Stimulated activated memory B cell treated with anti-CD40 and anti-IgM and Interleukin-4, amounts not matched to agents 10 μg/mL and 1 μg/mL and 100 μg/mL, for 72 hours (primary cell): Measurements from ENCODE around the gene C10orf105.

Source experiments
- ATAC-seq: fragments of 150-1000 bp; cut with Tn5 transposase; 2 replicates; pipeline ENCODE4 v1.10.0; 2021
- H3K27ac Mint-ChIP-seq: one replicate; pipeline ENCODE4 v1.8.0; 2022; ENCODE audit warnings: mild to moderate bottlenecking, mixed read lengths
- H3K27me3 Mint-ChIP-seq: one replicate; pipeline ENCODE4 v1.8.0; 2022; ENCODE audit warnings: mixed read lengths
- H3K36me3 Mint-ChIP-seq: one replicate; pipeline ENCODE4 v1.8.0; 2022; ENCODE audit warnings: mixed read lengths
- H3K4me1 Mint-ChIP-seq: one replicate; pipeline ENCODE4 v1.8.0; 2022; ENCODE audit warnings: mixed read lengths
- H3K4me3 Mint-ChIP-seq: one replicate; pipeline ENCODE4 v1.8.0; 2022; ENCODE audit warnings: mild to moderate bottlenecking, moderate library complexity, mixed read lengths
- H3K9me3 Mint-ChIP-seq: one replicate; pipeline ENCODE4 v1.8.0; 2022; ENCODE audit warnings: mixed read lengths

The C10orf105 gene, protein sequence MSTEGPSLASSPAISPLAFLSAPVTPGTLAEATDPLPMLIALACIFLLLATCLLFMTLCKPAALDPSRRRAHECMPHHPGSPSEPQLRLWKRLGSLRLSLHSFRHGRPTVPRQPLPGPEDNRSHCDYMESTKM

DNA sequence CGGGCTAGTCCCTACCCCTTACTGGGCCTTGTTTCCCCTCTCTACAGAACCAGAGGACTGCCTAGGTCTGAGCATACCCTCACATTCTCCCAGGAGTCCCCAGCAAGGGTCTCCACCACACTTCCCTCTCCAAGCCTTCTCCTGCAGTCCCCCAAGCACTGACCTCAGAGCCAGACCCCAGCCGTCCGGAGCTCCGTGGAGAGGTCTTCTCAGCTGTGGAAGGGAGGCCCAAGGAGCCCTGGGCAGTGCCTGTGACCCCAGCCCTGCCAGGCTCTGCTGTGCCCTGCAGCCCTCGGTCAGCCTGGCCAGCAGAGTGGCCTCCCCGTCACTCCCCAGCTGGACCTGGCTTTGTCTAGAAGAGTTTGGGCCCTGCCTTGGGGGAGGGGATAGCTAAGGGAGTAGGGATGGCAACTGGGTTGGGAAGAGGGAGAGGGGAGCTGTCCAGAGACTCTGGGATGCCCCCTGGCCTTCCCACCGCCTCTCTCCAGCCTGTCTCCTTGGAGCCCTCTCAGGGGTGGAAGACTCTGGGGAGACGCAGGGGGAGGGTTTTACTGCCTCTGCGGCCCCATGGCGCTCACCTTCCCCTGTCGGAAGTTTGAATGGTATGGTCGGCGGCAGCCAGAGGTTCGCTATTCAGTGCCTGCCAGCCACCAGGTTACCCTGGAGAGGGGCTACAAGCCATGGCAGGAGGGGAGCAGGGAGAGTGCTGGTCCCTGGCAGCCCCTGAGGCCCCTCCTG, at the start of gene C10orf105:
Gene C10orf105, minus strand, starts transcription at position 315 of the 738 bp plus-strand sequence. CDS start 3,441 bp downstream, outside the sequence.
- Mint-ChIP-seq H3K4me3 (no peak within 1 kb of the TSS), H3K9me3 (no peaks in the 10 kb centered on the region), H3K36me3 (no peaks in the 10 kb centered on the region), H3K27ac (peak within 1 kb of the TSS; percentile 22), H3K4me1 (peaks cover 35% of the 10 kb centered on the region), H3K27me3 (no peaks in the 10 kb centered on the region)
- ATAC-seq: no peak

DNA sequence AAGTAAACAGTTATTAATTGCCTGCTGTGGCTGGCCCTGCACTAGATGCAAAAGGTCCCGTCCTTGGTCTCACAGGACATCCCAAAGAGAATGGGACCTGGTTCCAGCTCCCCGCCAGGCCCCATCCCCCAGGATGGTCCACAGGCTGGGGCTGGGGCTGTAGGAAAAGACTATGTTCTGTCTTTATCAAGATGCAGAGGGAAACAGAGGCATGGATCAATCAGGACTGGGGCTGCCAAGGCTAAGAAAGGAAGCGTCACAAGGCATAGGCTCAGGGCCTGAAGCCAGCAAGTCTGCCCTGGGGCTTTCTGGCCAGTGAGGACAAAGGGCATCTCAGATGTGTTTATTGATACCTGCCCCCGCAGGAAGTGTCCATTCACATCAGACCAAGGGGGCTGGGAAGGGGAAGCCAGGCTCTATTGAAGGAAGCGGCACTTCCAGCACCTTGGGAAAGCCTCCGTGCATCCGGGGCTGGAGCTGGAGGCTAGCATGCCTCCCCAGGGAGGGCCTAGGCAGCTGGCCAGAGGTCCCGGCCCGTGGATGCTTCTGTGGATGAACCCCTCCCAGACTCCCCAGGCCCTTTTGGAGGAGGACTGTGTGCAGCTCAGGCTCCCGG, 48.0 kb upstream of the C10orf105 start:
- ATAC-seq: no peak
- Mint-ChIP-seq H3K27ac (peak overlapping the region; percentile 92), H3K36me3 (no peaks in the 10 kb centered on the region), H3K27me3 (no peaks in the 10 kb centered on the region), H3K9me3 (no peaks in the 10 kb centered on the region), H3K4me3 (peak overlapping the region; percentile 70), H3K4me1 (peaks cover 80% of the 10 kb centered on the region)

DNA sequence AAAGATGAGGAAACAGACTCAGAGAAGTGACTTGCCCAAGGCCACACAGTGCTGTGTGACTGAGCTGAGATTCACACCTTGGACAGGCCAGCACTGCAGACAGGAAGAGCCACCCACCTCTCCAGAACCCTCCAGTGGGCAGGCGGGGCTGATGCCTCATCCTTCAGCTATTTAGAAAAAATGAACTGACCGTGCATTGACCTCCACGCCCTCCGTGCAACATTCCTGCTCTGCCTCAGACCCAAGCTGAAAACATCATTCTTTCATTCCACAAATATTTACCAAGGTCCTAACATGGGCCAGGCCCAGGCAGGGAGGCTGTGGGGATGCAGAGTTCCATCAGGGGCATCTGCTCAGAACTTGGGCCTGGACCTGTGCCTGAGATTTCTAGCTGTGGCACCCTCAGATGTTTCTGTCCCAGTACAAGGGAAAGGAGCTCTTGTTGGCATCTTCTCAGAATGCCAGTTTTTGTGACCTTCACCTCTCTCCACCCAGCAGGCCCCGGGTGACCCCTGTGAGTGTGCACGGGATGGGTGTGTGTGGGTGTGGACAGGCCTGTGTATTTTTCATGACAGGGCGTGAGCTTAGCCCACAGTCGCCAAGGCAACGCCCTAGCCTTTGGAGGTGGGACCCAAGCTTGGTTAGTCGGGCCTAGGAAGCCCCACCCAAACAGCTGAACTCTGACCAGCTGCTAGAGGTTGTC, 47.3 kb upstream of the C10orf105 start:
- no peaks in the 10 kb centered on the region for H3K27me3 Mint-ChIP-seq
- H3K4me3 Mint-ChIP-seq: peak overlapping the region; percentile 70
- peak; percentile 65 for ATAC-seq
- H3K27ac Mint-ChIP-seq: peak overlapping the region; percentile 92
- H3K4me1 Mint-ChIP-seq: peaks cover 80% of the 10 kb centered on the region
- no peaks in the 10 kb centered on the region for H3K36me3 Mint-ChIP-seq
- no peaks in the 10 kb centered on the region for H3K9me3 Mint-ChIP-seq

DNA sequence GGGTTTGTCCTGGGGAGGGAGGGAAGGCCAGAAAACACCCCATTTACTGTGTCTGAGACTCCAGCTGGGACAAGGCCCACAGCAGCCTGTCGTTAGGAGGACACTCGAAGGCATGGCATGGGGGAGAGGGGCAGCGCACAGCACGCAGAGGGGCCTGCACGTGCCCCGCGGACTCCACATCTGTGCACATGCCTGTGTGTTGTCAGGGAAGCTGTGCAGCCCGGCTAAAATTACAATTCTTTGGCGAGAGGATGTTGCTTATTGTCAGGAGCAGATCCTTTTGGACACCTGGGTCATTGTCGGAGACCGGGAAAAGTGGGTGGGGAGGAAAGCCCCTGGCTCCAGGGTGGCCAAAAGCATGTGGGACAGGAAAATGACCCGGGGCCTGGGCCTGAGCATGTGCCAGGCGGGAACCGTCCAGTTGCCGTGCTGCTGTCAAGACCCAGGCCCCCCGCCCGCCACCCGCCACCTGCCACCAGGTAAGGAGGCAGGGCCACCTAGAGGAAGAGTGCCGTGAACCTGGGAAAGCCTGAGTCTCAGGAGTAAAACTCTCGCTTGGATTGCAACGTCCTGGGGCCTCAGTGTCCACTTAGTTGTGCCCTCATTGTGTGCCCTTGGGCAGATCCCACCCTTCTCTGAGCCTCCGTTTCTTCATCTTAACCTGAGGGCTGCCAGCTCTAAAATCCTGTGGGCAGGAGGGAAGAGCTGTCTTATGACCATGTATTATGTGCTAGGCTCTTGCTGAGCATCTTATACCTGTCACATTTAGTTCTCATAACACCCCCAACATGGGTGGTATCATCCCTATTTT, 46.5 kb upstream of the C10orf105 start:
- H3K27me3 Mint-ChIP-seq: no peaks in the 10 kb centered on the region
- peak overlapping the region; percentile 92 for H3K27ac Mint-ChIP-seq
- peaks cover 5% of the 10 kb centered on the region for H3K36me3 Mint-ChIP-seq
- no peak for ATAC-seq
- H3K4me3 Mint-ChIP-seq: no peak overlapping the region
- no peaks in the 10 kb centered on the region for H3K9me3 Mint-ChIP-seq
- peaks cover 79% of the 10 kb centered on the region for H3K4me1 Mint-ChIP-seq

DNA sequence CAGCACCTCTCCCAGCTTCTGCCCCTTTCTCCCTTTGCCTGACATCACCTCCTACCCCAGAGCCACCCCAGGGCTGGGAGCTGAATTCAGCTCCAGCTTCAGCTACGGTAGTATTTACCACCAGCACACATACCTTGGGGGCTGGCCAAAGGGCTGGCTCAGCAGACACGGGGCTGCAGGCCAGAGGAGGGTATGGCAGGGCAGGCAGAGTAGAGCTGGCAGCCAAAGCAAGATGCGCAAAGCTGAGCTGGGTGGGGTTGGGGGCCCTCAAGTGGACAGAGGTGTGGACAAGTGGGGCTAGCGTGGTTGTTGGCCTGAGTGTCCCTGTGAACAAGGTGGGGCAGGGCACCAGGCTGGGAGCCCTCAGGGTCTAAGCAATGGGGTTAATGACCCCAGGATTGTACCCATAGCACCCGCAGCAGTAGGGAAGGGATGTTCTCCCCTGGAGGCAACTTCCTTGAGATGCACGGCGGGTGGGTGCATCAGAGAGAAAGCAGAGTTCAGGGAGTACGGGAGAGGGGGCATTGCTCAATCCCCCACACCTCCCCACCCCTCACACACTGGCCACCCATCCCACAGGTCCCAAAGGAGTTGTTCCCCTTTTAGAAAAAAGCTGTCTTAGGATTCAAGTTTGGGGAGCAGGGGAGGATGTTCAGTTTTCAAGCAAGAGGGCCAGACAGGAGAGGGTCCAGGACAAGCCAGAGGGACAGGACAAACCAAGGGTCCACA, 45.8 kb upstream of the C10orf105 start:
- Mint-ChIP-seq H3K4me1 (peaks cover 78% of the 10 kb centered on the region), H3K4me3 (no peak overlapping the region), H3K27ac (peak overlapping the region; percentile 78), H3K27me3 (no peaks in the 10 kb centered on the region), H3K36me3 (peaks cover 12% of the 10 kb centered on the region), H3K9me3 (no peaks in the 10 kb centered on the region)
- ATAC-seq: no peak

DNA sequence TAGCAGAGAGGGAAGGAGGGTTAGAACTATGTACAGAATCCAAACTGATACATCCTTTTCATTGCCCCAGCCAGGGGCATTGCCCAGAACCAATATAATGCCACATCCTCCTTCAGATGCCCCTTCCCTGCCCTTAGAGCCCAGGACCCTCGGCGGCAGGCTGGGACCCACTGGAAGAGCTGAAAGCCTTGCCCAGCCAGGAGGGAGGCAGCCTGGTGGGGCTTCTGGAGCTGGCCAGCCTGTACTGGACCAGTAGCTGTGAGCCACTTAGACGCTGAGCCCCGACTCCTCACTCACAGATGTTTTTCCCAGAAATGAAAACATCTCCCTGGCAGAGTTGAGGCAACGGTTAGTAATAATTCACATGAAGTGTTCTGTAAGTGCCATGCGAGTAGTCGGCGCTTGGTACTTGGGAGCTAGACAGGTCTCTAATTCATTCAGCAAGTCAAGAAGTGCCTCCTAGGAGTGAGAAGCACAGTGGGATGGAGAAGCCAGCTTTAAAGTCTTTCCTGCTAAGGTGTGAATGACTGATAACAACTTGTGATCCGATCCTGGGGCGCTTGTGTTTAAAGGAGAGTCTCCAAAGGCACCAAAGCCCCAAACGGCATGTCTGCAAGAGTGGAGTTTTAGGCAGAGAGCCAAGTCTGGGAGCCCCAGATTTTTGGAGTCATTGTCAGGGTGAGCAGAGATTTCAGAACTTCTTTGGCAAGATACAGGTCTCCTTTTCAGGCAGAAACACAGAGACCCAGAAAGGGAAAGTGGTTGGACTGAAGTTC, 44.0 kb upstream of the C10orf105 start:
- H3K4me1 Mint-ChIP-seq: peaks cover 67% of the 10 kb centered on the region
- H3K36me3 Mint-ChIP-seq: peaks cover 14% of the 10 kb centered on the region
- no peak overlapping the region for H3K4me3 Mint-ChIP-seq

DNA sequence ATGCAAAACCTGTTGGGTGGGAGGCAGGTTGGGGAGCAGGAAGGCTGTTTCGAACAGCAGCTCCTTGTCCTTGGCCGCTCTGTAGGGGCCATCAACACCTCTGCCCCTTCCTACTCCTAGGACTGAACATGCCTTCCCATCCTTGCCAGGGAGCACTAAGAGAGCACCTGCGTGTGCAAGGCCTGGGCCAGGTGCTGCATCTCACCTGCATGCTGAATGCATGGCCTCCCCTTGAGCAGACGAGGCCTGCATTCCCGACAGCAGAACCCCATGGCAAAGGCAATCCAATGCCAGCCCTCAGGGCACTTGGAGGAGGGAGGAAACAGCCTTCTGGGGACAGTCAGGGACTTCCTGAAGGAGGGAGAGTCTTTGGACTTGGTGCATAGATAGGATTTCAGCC, 42.7 kb upstream of the C10orf105 start:
- H3K36me3 Mint-ChIP-seq: peaks cover 14% of the 10 kb centered on the region

More for the DNA sequence above, 44.0 kb upstream of the C10orf105 start:
- Mint-ChIP-seq H3K9me3 (no peaks in the 10 kb centered on the region), H3K27me3 (no peaks in the 10 kb centered on the region), H3K27ac (peak overlapping the region; percentile 63)
- no peak for ATAC-seq

DNA sequence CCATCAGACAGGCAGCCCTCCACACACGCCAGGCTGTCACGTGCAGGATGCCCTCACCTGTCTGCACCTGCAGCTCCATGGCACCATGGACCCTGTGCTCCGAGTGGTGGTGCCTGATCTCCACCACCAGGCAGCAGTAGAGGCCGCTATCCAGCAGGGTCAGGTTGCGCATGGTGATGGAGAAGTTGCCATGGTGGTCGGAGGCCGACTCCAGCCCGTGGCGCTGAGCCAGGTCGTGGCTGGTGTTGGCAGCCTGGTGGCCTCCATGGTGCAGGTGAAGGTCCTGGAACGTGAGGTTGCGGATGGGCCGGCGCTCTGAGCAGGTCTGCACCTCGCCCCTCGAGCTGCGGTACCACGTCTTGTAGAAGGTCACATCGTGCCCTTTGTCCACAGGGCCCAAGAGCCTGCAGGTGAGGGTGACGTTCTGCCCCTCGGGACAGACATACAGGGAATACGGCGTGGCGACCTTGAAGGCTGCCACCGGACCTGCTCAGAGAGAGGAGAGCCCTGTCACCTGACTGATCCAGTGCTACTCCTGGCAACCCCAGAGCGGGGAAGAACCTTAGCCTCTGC, 42.0 kb upstream of the C10orf105 start:
- Mint-ChIP-seq H3K4me3 (no peak overlapping the region), H3K9me3 (no peaks in the 10 kb centered on the region), H3K27me3 (no peaks in the 10 kb centered on the region), H3K4me1 (peaks cover 64% of the 10 kb centered on the region), H3K27ac (peak overlapping the region; percentile 58), H3K36me3 (peaks cover 14% of the 10 kb centered on the region)
- no peak for ATAC-seq

More for the DNA sequence above, 42.7 kb upstream of the C10orf105 start:
- Mint-ChIP-seq H3K4me3 (no peak overlapping the region), H3K27ac (peak overlapping the region; percentile 46), H3K4me1 (peaks cover 64% of the 10 kb centered on the region), H3K9me3 (no peaks in the 10 kb centered on the region), H3K27me3 (no peaks in the 10 kb centered on the region)
- no peak for ATAC-seq

DNA sequence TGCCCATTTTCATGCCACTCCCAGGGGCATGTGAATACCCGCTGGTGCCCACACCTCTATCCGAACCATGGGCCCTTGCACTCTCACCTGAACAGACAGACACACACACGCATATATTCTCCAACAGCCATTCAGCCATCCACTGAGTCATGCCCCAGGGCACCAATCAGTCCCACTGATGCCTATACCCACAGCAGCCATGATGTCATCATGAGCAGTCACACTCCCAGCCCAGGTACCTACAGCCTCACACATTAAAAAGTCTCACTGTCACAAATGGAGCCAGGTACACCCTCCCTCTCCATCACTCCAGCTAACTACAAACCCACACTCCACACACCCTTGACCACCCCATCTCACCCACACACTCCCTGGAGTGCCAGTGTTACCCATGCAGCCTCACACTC, 41.5 kb upstream of the C10orf105 start:
- Mint-ChIP-seq H3K4me1 (peaks cover 64% of the 10 kb centered on the region), H3K9me3 (no peaks in the 10 kb centered on the region), H3K36me3 (peaks cover 17% of the 10 kb centered on the region), H3K27me3 (no peaks in the 10 kb centered on the region), H3K27ac (peak overlapping the region; percentile 58), H3K4me3 (no peak overlapping the region)
- no peak for ATAC-seq

DNA sequence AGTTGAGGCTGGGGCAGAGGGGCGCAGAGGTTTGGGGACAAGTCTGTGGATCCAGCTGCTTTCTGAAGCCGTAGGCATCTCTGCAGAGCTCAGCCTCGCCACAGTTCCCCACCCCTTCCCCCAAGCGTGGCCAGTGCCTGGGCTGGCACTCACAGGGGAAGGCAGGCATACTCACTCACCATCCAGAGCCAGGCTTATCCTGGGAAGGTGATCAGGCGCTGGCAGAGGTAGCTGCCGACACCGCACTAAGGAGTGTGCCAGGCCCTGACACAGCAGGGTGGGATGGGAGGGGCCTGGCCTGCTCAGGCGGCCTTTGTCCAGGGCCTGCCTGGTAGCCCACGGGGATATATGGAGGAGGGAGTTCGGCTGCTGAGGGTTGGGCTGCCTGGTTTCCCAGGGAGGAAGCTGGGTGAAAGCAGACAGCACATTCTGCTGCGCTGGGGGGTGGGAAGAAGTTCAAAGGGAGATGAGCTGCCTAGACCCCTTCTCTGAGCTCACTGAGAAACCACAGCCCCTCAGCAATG, 37.9 kb upstream of the C10orf105 start:
- no peak overlapping the region for H3K4me3 Mint-ChIP-seq
- no peak for ATAC-seq
- H3K27me3 Mint-ChIP-seq: no peaks in the 10 kb centered on the region
- H3K36me3 Mint-ChIP-seq: peaks cover 19% of the 10 kb centered on the region
- H3K9me3 Mint-ChIP-seq: no peaks in the 10 kb centered on the region
- H3K4me1 Mint-ChIP-seq: peaks cover 64% of the 10 kb centered on the region
- peak overlapping the region; percentile 54 for H3K27ac Mint-ChIP-seq

DNA sequence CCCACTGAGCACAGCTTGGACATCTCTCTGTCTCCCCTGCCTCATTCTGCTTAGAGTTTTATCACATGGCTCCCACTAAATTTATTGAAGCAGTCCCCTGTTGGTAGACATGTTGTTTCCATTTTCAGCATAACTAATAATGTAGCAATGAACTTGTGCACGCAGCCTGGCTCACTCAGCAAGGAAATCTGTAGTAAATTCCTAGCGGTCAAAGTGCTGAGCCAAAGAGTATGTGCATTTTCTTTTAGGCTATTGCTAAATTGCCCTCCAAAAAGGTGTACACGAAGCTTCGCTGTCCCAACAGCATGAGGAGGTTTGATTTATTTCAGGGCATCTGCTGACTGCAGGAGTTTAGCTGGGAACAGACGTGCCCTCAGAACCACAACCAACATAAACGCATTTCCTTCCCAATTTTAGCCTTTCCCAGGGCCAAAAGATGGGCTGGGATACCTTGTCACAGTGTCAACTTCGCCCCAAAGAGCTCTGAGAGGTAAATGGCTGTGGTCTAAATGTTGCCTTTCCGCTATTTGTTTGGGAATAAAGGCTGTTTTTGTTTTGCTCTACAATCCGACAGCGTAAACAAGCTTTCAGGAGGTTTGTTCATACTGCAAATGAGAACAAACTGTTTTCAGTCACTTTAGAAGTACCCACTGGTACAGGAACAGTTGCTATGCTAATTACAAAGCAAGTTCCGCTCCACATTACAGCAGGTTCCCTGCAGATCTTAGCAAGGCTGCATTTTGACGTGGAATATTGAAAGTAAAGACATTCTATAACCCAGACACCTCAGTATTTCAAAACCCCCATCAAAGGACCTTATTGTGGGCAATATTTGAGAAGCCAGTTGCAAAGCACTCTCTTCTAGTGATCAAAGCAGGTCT, 37.0 kb upstream of the C10orf105 start:
- no peak for ATAC-seq
- Mint-ChIP-seq H3K36me3 (peaks cover 19% of the 10 kb centered on the region), H3K9me3 (no peaks in the 10 kb centered on the region), H3K27me3 (no peaks in the 10 kb centered on the region), H3K4me1 (peaks cover 65% of the 10 kb centered on the region), H3K27ac (peak overlapping the region; percentile 54), H3K4me3 (no peak overlapping the region)

DNA sequence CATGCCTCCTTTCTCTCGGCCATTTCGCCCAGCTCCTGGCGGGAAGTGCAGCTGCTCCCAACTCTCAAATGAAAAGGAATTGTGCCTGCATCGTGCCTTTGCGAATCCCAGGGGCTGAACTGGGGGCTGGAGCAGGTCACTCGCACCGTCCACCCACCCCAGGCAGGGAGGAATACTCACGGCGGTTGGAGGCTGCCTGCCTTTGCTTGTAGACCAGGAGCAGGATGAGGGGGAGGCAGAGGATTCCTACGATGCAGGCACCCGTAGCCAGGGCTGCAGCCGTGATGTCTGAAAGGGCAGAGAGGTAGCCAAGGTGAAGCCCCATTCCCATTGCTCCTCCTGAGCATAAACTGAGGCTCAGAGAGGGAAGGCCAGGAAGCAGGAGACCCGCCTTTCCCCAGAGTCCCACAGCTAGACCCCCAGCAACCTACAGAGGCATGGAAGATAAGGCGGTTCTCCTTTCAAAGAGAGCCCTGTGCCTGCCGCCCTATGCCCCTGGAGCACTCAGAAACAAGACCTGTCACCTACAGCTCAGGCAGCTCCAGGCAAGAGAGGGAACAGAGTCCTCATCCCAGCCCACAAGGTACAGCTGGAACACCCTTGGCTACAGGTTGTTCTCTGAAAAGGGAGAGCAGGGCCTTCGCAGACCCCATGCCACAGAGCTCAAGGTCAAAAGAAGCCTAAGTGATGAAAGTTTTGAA, 35.8 kb upstream of the C10orf105 start:
- H3K27ac Mint-ChIP-seq: peak overlapping the region; percentile 84
- H3K9me3 Mint-ChIP-seq: no peaks in the 10 kb centered on the region
- H3K27me3 Mint-ChIP-seq: no peaks in the 10 kb centered on the region
- peaks cover 64% of the 10 kb centered on the region for H3K4me1 Mint-ChIP-seq
- H3K4me3 Mint-ChIP-seq: no peak overlapping the region
- H3K36me3 Mint-ChIP-seq: peaks cover 11% of the 10 kb centered on the region
- ATAC-seq: no peak
